GM19395 (cell line): Measurements from ENCODE around the gene RAPSN.

Experiments used
- ATAC-seq: cut with Tn5 transposase; IDR thresholded peaks from one replicate; pipeline ENCODE4 v1.9.1; 2021; ENCODE audit warnings: mild to moderate bottlenecking, moderate library complexity; ENCODE audit not compliant: unreplicated experiment

Gene RAPSN

DNA sequence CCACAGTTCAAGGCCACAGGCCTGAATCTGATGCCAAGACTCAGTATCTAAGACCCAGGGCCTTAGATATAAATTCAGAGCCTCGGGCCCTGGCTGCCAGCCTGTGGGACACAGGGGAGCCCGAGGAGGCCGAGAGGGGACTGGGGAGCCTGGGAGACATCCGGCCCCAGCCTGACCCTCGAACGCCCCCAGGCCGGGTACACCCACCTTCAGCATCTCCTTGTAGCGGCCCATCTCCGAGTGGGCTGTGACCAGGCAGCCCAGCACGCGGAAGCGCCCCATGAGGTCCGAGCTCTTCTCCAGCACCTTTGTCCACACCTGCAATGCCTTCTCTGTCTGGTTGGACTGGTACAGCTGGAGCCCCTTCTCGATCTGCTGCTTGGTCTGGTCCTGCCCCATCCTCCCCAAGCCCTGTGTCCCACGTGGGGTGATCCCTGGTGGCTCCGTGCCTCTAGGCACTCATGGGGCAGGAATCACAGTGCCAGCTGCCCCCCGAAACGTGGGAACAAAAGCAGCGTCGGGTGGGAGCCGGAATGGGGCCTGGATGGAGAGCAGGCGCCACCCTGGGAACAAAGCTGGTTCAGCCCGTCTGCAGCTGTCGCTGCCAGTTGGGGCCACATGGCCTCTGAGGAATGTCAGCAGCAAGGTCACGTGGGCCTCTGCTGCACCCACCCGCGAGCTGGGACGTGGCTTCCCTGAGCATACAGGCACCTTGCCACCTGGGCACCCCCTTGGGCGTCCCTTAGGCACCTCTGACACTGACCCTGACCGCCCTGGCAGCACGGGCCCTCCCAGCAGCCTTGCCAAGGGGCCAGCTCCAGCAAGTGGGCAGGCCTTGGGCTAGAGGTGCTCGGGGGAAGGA, at the start of gene RAPSN:
TSS of gene RAPSN (minus strand) at position 571 of the 862 bp plus-strand sequence. CDS start at position 399, 172 bp downstream.
- no peak for ATAC-seq

DNA sequence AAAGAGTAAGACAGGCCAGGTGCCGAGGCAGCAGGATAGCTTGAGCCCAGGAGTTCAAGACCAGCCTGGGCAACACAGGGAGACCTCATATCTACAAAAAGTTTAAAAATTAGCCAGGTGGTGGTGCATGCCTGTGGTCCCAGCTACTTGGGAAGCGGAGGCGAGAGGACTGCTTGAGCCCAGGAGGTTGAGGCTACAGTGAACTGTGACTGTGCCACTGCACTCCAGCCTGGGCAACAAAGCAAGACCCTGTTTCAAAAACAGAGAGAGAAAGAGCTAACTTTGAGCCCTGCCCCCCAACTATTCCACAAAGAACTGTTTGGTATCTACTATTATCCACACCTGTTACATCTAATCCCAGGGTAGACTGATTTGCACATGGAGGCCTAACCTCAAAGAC, 49.2 kb upstream of the RAPSN start:
- no peak for ATAC-seq

DNA sequence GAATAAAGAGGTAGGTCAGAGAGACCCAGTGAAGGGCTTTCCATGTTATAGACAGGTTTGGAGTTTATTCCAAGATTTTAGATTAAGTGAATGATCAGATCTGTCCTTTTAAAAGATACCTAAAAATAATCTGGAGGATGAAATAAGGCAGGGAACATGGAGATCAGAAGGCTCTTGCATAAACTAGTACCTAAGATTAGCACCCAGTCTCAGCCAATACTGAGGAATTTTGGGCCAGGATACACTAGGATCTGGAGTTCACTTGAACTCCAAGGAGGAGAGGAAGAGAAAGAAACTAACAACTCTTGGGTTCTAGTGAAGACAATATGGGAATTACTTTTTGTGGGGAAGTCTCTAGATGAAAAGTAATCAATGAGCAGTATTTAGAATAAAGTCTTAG, 47.9 kb upstream of the RAPSN start:
- ATAC-seq: no peak

DNA sequence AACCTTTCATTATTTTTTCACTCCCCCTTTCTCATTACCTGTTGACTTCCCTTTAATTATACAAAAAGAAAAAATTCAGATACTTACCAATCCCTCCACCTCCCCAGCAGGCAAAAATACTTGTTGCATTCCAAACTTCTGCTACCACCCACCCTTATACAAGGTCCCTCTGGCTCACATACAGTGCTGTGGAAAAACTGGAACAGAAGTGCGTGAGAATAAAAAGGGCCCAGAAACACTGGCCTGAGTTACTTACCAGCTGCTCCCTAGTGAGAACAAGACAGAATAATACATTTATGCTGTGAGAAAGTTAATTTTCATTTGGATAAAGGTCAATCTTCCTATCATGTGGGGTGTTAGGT, 46.9 kb upstream of the RAPSN start:
- no peak for ATAC-seq

DNA sequence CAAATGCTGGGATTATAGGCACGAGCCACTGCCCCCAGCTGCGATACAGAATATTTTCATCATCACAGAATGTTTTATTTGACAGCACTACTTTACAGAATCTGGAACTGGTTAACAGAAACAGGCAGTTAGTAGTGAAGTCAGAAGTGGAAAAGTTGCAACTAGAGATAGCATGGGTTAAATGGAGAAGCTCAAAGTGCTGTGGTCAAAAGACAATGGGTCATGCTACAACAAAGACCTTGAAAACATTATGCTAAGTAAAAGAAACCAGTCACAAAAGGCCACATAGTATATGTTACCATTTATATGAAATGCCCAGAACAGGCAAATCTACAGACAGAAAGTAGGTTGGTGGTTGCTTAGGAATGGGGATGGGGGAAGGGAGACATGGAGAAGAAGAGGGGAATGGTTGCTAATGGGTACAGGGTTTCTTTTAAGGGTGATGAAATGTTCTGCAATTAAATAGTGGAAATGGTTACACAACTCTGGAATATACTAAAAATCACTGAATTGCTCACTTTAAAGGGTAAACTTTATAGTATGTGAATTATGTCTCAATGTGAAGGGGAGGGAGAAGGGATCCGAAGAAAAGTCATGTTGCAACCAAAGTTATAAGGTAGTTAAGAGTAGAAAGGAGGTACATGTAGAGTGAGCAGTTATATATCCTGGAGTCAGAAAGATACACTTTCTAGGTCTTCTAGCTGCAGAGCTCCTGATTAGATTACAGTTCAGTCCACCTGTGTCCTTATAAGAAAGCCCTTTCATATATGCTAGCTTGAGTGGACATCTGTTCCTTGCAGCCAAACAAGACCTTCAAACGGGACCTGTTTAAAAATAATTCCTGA, 46.3 kb upstream of the RAPSN start:
- no peak for ATAC-seq

DNA sequence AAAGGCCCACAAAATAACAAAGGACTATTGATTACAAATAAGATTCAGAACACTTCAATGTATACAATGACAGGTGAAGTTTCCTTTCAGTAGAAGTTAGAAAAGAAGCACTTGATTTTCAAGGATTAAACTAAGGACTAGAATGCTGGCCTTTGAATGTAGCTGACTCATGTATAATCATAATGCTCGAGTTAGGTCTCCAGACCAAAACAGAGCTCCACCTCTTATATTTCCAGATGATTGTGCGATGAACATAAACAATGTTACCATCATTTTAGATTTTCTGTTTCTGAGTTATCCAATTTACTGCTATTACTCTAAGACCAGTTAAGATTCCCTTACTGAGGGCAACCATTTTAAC, 40.4 kb upstream of the RAPSN start:
- no peak for ATAC-seq

DNA sequence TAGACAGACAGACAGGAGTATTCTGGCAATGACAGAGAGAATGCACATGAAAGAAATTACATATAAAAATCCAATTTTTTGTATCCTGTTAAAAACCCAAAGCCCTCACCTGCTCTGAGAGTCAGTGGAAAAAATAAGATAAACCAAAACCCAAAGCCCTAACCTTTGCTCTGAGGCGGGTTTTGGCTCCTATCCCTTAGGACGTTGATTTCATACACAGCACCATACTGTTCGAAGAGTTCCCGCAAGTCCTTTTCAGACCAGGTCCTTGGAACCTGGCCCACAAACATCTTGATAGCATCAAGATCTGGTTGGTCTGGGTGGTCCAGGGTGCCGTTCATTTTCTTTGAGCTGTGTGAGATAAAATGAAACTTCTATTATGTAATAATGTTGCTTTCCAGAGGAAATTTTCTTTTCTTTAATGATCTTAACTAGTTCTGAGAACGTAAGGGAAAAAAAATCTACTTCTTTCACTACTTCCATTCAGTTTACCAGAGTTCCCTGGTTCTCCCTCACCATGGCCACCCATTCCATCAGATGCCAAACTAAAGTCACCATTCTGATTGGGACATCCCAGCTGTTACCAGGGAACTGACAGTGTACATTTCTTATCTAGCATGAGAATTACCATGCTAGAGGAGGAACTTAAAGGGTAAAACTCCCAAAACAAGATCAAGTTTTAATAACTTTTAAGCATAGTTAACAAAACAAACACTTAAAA, 39.9 kb upstream of the RAPSN start:
- no peak for ATAC-seq

DNA sequence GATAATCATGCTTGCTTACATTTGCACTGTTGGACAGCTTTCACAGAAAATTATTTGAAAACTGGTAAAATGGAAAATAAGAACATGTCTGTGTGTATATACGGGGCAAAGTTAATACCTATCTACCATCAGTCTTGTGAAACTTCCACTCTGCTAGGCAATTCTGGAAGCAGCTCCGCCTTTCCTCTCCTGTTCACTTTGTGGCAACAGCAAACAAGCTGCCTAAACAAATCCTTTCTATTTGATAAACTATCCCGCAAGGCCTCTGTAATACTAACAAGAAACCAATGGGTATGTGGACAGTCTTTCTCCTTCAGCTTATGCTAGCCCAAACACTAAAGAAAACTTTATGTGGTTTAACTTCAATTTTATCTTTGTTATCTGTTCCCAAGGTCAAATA, 39.2 kb upstream of the RAPSN start:
- no peak for ATAC-seq

DNA sequence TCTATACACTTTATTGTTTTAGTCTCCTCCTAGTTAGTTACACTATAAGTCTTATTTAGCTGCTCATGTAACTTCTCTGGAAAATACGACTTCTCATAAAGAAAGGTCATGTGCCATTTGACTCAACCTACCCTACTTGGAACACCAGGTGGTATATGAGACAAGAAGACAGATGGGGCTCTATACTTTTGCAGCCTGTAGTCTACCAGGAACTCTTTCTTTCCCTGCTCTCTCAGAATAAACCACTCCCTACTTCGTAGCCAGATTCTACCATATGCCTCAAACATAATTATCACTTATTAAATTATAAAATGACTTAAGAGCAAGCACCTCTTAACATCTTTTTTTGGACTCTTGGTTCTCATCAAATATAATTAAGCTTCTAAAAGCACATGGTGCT, 38.5 kb upstream of the RAPSN start:
- no peak for ATAC-seq

DNA sequence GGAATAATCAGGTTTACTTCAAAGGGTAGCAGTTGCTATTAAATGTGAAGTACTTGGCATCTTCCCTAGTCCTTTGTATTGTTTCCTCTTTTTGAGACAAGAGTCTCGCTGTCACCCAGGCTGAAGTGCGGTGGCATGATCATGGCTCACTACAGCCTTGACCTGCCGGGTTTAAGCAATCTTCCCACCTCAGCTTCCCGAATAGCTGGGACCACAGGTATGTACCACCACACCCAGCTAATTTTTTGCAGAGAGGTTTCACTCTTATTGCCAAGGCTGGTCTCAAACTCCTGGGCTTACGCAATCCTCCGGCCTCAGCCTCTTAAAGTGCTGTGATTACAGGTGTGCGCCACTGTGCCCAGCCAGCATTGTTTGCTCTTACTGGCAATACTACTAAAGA, 36.2 kb upstream of the RAPSN start:
- ATAC-seq: no peak

DNA sequence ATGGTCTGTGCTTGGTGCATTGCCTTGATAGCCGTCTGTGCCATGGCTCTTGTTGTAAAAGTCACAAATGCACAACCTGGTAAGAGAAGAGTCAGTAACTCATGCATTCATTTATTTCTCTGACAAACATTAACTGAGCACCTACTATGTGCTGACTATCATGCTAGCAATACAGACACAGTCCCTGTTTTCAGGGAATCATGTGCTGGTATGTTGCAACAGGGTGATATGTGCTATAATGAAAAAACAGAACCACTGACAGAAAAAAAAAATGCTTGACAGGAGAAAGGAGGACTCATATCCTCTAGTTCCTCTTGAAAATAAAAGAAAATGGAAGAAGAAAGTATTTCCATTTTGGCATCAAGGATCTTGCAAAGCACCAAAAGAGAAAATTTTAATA, 34.5 kb upstream of the RAPSN start:
- ATAC-seq: no peak

DNA sequence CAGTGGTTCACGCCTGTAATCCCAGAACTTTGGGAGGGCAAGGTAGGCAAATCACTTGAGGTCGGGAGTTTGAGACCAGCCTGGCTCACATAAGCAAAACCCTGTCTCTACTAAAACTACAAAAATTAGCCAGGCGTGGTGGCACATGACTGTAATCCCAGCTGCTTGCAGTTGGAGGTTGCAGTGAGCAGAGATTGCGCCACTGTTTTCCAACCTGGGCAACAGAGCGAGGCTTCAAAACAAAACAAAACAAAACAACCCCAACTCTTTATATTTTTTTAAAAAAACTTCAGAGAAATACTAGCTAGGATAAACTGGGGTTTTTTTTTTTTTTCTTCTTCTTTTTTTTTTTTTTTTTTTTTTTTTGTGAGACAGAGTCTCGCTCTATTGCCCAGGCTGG, 31.8 kb upstream of the RAPSN start:
- no peak for ATAC-seq

DNA sequence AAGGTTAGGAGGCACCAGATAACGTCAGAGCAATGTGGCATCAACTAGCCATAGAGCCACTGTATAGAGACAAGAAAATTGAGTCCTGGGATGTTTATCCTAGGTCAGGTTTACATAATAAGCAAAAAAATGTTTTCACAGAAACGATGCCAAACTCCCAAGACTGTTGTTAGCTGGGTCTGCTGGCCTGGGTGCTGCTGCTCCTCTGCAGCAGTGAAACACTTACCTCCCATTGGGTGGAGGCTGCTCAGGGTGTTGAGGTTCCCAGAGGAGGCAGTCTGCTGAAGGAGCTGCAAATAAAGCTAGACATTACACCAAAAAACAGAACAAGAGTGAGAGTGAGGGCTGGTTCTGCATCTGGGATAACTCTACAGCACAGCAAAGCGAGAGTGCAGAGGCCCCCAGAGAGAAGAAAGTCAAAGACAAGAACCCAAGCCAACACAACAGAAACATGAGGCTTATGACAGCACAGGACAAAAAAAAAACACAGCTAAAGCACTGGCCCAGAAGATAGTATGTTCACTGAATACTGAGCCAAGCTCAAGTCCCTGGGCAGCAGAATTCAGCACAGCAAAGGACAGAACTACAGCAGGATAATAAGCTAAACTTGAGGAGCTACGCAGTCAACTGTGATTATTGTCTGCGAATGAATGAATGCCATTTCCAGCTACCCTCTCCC, 29.9 kb upstream of the RAPSN start:
- no peak for ATAC-seq

DNA sequence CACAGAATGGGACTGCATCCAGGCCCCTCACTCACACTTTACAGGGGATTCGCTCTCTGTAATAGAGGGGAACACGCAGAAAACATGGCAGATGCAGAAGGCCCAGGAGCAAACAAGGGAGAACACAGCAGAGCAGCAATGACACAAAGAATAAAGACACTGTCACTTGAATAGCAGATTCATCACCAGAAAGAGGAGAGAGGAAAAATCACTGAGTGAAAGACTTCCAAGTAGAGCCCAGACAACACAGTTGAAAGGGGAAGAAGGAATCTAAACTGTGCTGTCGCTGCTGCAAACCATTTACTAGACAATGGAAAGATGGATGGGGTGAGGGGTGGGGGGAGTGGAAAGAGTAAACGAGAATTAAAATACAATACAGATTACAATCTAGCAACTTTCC, 28.8 kb upstream of the RAPSN start:
- ATAC-seq: no peak

DNA sequence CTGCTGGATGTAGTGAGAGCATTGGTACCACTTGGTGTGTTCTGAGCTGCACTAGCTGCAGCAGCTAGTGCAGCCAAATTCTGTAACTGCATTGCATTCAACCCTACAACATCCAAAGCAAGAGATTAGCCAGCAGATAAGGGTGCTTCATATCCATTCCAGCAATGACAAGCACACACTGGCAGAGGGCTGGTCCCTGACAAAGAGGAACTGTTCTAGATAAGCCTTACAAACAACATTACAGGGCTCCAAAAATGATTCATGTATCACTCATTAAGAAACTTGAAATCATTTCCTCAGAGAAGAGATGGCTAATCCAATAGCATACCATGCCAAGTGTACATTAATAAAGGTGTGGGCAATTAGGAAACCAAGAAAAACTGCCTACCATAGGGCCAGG, 28.4 kb upstream of the RAPSN start:
- ATAC-seq: no peak

DNA sequence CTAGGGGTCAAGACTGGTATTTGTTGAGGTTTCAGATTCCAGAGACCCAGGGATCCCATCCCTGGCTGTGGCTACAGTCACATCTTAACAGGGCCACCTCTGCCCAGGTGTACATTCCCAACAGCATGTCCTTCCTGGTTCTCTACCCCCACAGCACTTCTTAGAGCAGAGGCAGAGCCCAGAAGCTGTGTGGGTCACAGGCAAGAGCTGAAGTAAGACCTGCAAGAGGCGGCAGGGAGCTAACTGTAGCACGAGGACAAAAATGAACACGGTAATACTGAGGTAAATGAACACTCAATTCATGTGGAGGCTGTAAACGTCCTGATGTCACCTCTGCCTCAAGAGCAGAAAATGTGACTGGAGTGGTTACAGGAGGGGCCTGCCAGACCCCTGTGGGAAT, 21.7 kb upstream of the RAPSN start:
- ATAC-seq: no peak

DNA sequence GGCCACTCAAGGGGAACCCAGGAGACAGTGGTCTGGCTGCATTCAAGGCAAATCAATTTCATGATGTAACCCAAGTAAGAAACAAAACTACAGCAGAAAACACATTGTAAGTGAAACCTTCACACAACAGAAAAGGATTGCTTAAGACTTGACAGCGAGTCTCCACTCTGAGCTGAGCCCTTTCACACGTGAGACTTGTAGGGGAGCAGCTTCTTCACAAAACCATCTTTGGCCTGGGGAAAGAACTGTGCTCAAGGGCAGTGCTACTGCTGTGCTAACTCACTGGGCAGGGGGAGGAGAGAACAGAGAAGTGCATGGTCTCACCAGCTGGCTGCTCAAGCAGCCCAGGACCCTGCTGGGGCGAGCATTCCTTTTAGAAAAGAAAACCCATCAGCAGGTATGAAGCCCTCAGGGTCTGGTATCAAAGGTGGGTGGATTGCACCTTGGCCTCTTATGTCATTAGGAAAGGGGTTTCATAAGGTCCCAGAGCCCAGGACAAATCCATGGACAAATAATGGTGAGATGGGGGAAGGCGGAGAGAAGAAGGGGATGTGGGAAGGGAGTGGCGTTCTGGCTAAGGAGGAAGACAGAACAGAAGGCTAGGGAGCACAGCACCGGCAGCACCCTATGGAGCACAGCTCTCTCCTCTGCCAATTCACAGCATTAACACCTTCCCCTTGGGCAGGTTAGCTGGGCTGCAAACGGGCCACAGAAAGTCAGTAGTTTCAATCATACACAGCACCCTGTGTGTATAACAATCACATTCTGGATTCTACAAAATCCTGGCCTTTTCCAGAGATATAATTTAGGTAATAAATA, 20.6 kb upstream of the RAPSN start:
- no peak for ATAC-seq

DNA sequence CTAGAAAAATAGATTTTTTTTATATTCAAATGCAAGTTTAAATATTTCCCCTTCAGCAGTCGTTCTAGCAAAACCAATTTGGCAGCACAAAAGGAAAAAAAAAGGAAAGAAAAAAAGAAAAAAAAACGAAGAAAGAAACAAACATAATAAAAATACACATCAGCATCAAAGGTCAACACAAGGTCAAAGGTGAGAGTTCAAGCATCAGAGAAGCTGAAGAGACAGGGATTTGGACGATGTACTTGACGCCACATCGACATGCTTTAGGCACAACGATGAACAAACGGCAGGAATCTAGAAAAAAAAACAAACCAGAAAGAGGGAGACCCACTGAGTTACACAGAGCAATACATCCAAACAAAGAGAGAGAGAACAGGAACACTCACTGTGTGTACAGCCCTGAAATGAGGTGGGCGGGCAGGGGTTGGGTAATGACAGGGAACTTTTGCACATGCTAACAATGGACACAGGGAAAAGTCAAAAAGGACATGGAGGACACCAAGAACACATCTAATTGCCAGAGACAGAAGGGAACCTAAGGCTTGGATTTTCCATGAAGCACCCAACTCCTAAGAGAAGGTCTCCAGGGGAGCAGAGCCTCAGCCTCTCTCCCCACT, 19.8 kb upstream of the RAPSN start:
- ATAC-seq: no peak

DNA sequence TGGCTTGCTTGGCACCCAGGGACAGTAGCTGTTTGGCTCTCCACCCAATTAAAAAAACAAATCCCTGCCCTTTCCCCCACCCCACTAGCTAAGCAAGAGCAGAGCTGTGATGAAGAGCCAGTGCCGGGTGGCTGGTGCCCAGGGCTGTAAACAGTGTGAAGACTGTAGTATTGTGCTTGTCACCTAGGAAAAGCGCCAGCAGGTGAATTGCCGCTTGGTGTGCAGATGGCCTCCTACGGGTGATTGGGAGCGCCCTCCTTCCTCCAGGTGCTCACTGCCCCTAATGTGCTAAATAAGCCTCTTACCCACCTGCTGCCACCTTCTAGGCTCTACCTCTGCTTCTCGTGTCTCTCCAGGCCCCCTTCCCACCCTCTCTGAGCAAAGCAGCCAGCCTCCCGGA, 18.4 kb upstream of the RAPSN start:
- ATAC-seq: no peak
